Epithelial cell of proximal tubule (primary cell): ENCODE results near the gene TYROBP. TPM values are rescaled to one million over a fixed set of nuclear protein-coding genes. Genes with fewer than 3 reads are reported as not detected.

Source experiments
- DNase-seq: peaks from one replicate; pipeline ENCODE4 v3.0.0-alpha.2; 2011; ENCODE audit warnings: low read depth
- H3K4me3 ChIP-seq: 2 replicates; pipeline ENCODE4 v1.5.1; 2011; ENCODE audit warnings: low read depth, mild to moderate bottlenecking, low read length
- CTCF ChIP-seq: conservative IDR thresholded peaks from 2 replicates; pipeline ENCODE4 v1.5.1; 2012; ENCODE audit warnings: low read depth, mild to moderate bottlenecking, low read length
- total RNA-seq: library from RNA; depleted of rRNA; stranded (reverse); fragments of >200 nt; gene quantifications from 2 replicates; pipeline ENCODE4 v1.2.3, GENCODE V29; 2015

The TYROBP gene
- total RNA-seq, 1 donor from 2014 or later = not detected

- no peak for DNase-seq
- TF ChIP-seq CTCF = no peak
- no peak overlapping the region for H3K4me3 ChIP-seq
Observed at GRCh38 chr19:35943321-35944301, 35.5 kb upstream of the TYROBP start.

GRCh38 chr19:35942235-35942634, 34.1 kb upstream of the TYROBP start:
- H3K4me3 ChIP-seq = no peak overlapping the region
- no peak for TF ChIP-seq CTCF
- DNase-seq = no peak

- H3K4me3 ChIP-seq = no peak overlapping the region
- no peak for TF ChIP-seq CTCF
- DNase-seq = no peak
Observed at GRCh38 chr19:35940839-35941238, 32.7 kb upstream of the TYROBP start.

GRCh38 chr19:35940078-35940775, 32.1 kb upstream of the TYROBP start:
- no peak overlapping the region for H3K4me3 ChIP-seq
- TF ChIP-seq CTCF = no peak
- no peak for DNase-seq

GRCh38 chr19:35939307-35940077, 31.4 kb upstream of the TYROBP start:
- H3K4me3 ChIP-seq = no peak overlapping the region
- DNase-seq = no peak
- TF ChIP-seq CTCF = no peak

- DNase-seq = no peak
- H3K4me3 ChIP-seq = peak overlapping the region; percentile 90
Observed at GRCh38 chr19:35938282-35939224, 30.5 kb upstream of the TYROBP start.

More at GRCh38 chr19:35938282-35939224, 30.5 kb upstream of the TYROBP start:
- no peak for TF ChIP-seq CTCF
